ENCODE measurements around the gene CSK. TPM values are rescaled to one million over a fixed set of nuclear protein-coding genes. Genes with fewer than 3 reads are reported as not detected.

Gene CSK
- total RNA-seq, 1 experiment from 2014 or later: 49.2 TPM

DNA sequence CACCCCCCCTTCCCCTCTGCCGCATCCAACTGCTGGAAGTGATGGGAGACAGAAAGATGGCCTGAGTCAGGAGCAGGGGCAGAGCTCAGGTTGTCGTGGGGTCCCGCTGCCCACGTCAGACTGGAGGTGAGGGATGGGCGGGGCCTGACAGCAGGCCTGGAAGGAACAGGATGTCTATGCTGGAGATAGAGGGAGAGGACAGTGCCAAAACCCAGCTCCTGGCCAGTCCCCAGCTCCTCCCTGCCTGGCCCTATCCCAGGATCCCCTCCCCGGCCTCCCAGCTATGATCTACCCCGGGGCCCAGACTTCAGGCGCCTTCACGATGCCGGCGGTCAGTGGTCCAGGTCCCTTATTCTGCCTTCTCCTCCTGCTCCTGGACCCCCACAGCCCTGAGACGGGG lies 30.7 kb downstream of the CSK start, which contains the start of gene LMAN1L:
Gene LMAN1L, plus strand, starts transcription at position 303 of the 400 bp plus-strand sequence. Its CDS starts 20 bp downstream, at position 323.
- no peak for DNase-seq
- Histone ChIP-seq H3K23ac (ENCODE audit: insufficient read length, low read depth, low read length) (no peak within 1 kb of the TSS), H2AK5ac (ENCODE audit: insufficient read length, low read length) (no peak within 1 kb of the TSS), H2BK15ac (ENCODE audit: low read depth, low read length) (no peak within 1 kb of the TSS), H3K27me3 (ENCODE audit: insufficient read depth, low read length) (no peaks in the 10 kb centered on the region), H2AFZ (ENCODE audit: low read length) (no peak within 1 kb of the TSS), H3K4me2 (ENCODE audit: insufficient read depth, insufficient read length, low read length) (no peak within 1 kb of the TSS), H4K8ac (replicated peaks; ENCODE audit: insufficient read length, low read depth, low read length) (no peak within 1 kb of the TSS), H3K9me3 (ENCODE audit: control insufficient read depth, low read depth, low read length) (no peaks in the 10 kb centered on the region), H3K4ac (ENCODE audit: low read depth, low read length) (no peak within 1 kb of the TSS), H3K27ac (ENCODE audit: insufficient read length, low read depth, low read length) (no peak within 1 kb of the TSS), H3K23me2 (ENCODE audit: insufficient read length, low read depth, low read length, poor library complexity, severe bottlenecking) (no peaks in the 10 kb centered on the region), H3K79me1 (ENCODE audit: insufficient read depth, low read depth, low read length, poor library complexity, severe bottlenecking) (no peaks in the 10 kb centered on the region), H2BK20ac (ENCODE audit: low read depth, low read length, poor library complexity, severe bottlenecking) (no peak within 1 kb of the TSS), H3K56ac (ENCODE audit: insufficient read length, low read depth, low read length) (no peak within 1 kb of the TSS), H2BK5ac (ENCODE audit: insufficient read length, low read length) (no peak within 1 kb of the TSS), H3K14ac (ENCODE audit: insufficient read depth, low read length) (no peak within 1 kb of the TSS; the same call in 1 of the 2 replicates), H4K5ac (ENCODE audit: insufficient read length, low read depth, low read length) (no peak within 1 kb of the TSS), H3K9ac (ENCODE audit: extremely low read depth, insufficient read length, low read length) (no peak within 1 kb of the TSS), H3T11ph (ENCODE audit: low read length) (no peak within 1 kb of the TSS), H2BK120ac (ENCODE audit: low read depth, low read length, poor library complexity, severe bottlenecking) (no peak within 1 kb of the TSS), H4K20me1 (ENCODE audit: control insufficient read depth, insufficient read depth, insufficient read length) (no peaks in the 10 kb centered on the region), H3K18ac (ENCODE audit: insufficient read length, low read depth, low read length) (no peak within 1 kb of the TSS), H2BK12ac (ENCODE audit: insufficient read length, low read depth, low read length) (no peak within 1 kb of the TSS), H3K79me2 (ENCODE audit: insufficient read depth, low read length) (no peaks in the 10 kb centered on the region), H4K91ac (ENCODE audit: insufficient read length, low read depth, low read length) (no peak within 1 kb of the TSS), H3K4me1 (ENCODE audit: insufficient read depth, low read length) (no peaks in the 10 kb centered on the region)
- H3K36me3 Mint-ChIP-seq (ENCODE audit: insufficient read depth in 1 of 3, low read depth in 3 of 3): no peaks in the 10 kb centered on the region
- H3K4me3 Mint-ChIP-seq: no peak within 1 kb of the TSS
- peaks cover 16 to 30% of the 10 kb centered on the region in 2 experiments for H3K4me1 Mint-ChIP-seq
- no peak for TF ChIP-seq CTCF (conservative IDR thresholded peaks at IDR 0.05)
- no peak within 1 kb of the TSS for H3K27ac Mint-ChIP-seq
- no peaks in the 10 kb centered on the region; a peak in 1 of 5 replicates for H3K9me3 Mint-ChIP-seq
- peaks cover 12% of the 10 kb centered on the region for H3K27me3 Mint-ChIP-seq (ENCODE audit: low read depth)
- no CpG with 5 or more reads among the region's 12 CpGs for WGBS (ENCODE audit: extremely low coverage, insufficient read length, low lambda C conversion rate)

Data from H9 (cell line).